IMR-90 (cell line): ENCODE measurements around the gene PM20D2. TPM values are rescaled to one million over a fixed set of nuclear protein-coding genes. Genes with fewer than 3 reads are reported as not detected.

ENCODE experiments used
- ATAC-seq: fragments of 200-7000 bp; cut with Tn5 transposase; 2 replicates; pipeline ENCODE4 v1.9.1; 2020; ENCODE audit warnings: low read depth, mild to moderate bottlenecking, moderate library complexity
- BruUV-seq: library from RNA; stranded (reverse); fragments of 400-500 nt; replicated peaks from 2 replicates; lab custom pipeline; 2021; lab: Mats Ljungman, UMichigan
- CTCF ChIA-PET: fragments of 300-600 bp; formaldehyde crosslinking; extraction: SDS; loops from one replicate; lab custom pipeline; 2021; ENCODE audit warnings: antibody characterized with exemption; lab: Yijun Ruan, JAX
- POLR2A ChIA-PET: fragments of 300-600 bp; sonication (Branson Sonifier 250); formaldehyde crosslinking; loops from one replicate; lab custom pipeline; 2022; ENCODE audit warnings: antibody characterized with exemption; ENCODE audit not compliant: unreplicated experiment; lab: Charles Lee
- DNase-seq: peaks from one replicate; pipeline ENCODE4 v3.0.0; 2013
- H2AFZ ChIP-seq: replicated peaks from 2 replicates; pipeline ENCODE3; 2013; ENCODE audit warnings: low read length, mild to moderate bottlenecking; ENCODE audit not compliant: poor library complexity
- H2AK5ac ChIP-seq: 2 replicates; pipeline ENCODE4 v1.6.1; 2013; ENCODE audit warnings: low read depth, low read length, inconsistent platforms
- H2AK9ac ChIP-seq: replicated peaks from 2 replicates; pipeline ENCODE3; 2013; ENCODE audit warnings: mild to moderate bottlenecking, low read depth, low read length, moderate library complexity; ENCODE audit not compliant: poor library complexity
- H2BK120ac ChIP-seq: 2 replicates; pipeline ENCODE4 v1.6.1; 2013; ENCODE audit warnings: low read depth, low read length, inconsistent platforms
- H2BK15ac ChIP-seq: 3 replicates; pipeline ENCODE4 v1.6.1; 2013; ENCODE audit warnings: low read depth, low read length, inconsistent platforms
- H2BK20ac ChIP-seq: 2 replicates; pipeline ENCODE4 v1.6.1; 2013; ENCODE audit warnings: low read depth, mild to moderate bottlenecking, inconsistent platforms, low read length, moderate library complexity
- H2BK5ac ChIP-seq: 2 replicates; pipeline ENCODE4 v1.6.1; 2013; ENCODE audit warnings: mild to moderate bottlenecking, low read depth, low read length, inconsistent platforms; ENCODE audit not compliant: poor library complexity, severe bottlenecking
- H3K14ac ChIP-seq: replicated peaks from 2 replicates; pipeline ENCODE4 v1.6.1; 2013; ENCODE audit warnings: low read depth, low read length, inconsistent platforms
- H3K18ac ChIP-seq: 2 replicates; pipeline ENCODE4 v1.6.1; 2013; ENCODE audit warnings: low read depth, low read length, control low read depth
- H3K23ac ChIP-seq: 2 replicates; pipeline ENCODE4 v1.6.1; 2013; ENCODE audit warnings: low read depth, low read length, inconsistent platforms
- H3K27ac ChIP-seq: 2 replicates; pipeline ENCODE4 v1.5.1; 2013; ENCODE audit warnings: mild to moderate bottlenecking, control low read depth, low read length; ENCODE audit not compliant: insufficient read depth
- H3K27me3 ChIP-seq: 2 replicates; pipeline ENCODE4 v1.6.1; 2013; ENCODE audit warnings: low read length; ENCODE audit not compliant: control insufficient read depth, insufficient read depth
- H3K36me3 ChIP-seq: 2 replicates; pipeline ENCODE4 v1.6.1; 2013; ENCODE audit warnings: low read length, mixed read lengths; ENCODE audit not compliant: control insufficient read depth, insufficient read depth
- H3K4ac ChIP-seq: 2 replicates; pipeline ENCODE4 v1.6.1; 2013; ENCODE audit warnings: low read depth, low read length, inconsistent platforms
- H3K4me1 ChIP-seq: 2 replicates; pipeline ENCODE4 v1.6.1; 2013; ENCODE audit warnings: low read length, mixed read lengths; ENCODE audit not compliant: control insufficient read depth, insufficient read depth
- H3K4me2 ChIP-seq: 2 replicates; pipeline ENCODE4 v1.6.1; 2013; ENCODE audit warnings: low read depth, mild to moderate bottlenecking, control low read depth, low read length, moderate library complexity
- H3K4me3 ChIP-seq: 2 replicates; pipeline ENCODE4 v1.5.1; 2013; ENCODE audit warnings: low read depth, mild to moderate bottlenecking, control low read depth, low read length, moderate library complexity; ENCODE audit not compliant: insufficient read depth
- H3K56ac ChIP-seq: 2 replicates; pipeline ENCODE4 v1.6.1; 2013; ENCODE audit warnings: low read length, inconsistent platforms; ENCODE audit not compliant: insufficient read depth; ENCODE audit errors: extremely low read depth
- H3K79me1 ChIP-seq, 2 experiments: 2 replicates each; pipeline ENCODE4 v1.6.1; 2013; ENCODE audit warnings: low read length in 2 of 2, inconsistent platforms in 1 of 2, low read depth in 1 of 2
- H3K9ac ChIP-seq: 2 replicates; pipeline ENCODE4 v1.6.1; 2013; ENCODE audit warnings: low read depth, low read length, control low read depth
- H3K9me1 ChIP-seq: 2 replicates; pipeline ENCODE4 v1.6.1; 2013; ENCODE audit warnings: low read length, inconsistent platforms; ENCODE audit not compliant: insufficient read depth
- H3K9me3 ChIP-seq: 2 replicates; pipeline ENCODE4 v1.6.1; 2013; ENCODE audit warnings: low read length; ENCODE audit not compliant: control insufficient read depth, insufficient read depth
- H4K20me1 ChIP-seq: 2 replicates; pipeline ENCODE4 v1.6.1; 2013; ENCODE audit warnings: low read length, inconsistent platforms; ENCODE audit not compliant: insufficient read depth
- H4K5ac ChIP-seq: 2 replicates; pipeline ENCODE4 v1.6.1; 2013; ENCODE audit warnings: mild to moderate bottlenecking, low read depth, low read length, control low read depth
- H4K8ac ChIP-seq, 2 experiments: 2 replicates each; pipeline ENCODE4 v1.6.1; 2013; ENCODE audit warnings: low read depth in 2 of 2, low read length in 2 of 2, control low read depth in 1 of 2, inconsistent platforms in 1 of 2
- H4K91ac ChIP-seq: 2 replicates; pipeline ENCODE4 v1.6.1; 2013; ENCODE audit warnings: low read depth, low read length, inconsistent platforms; ENCODE audit not compliant: insufficient read depth
- BHLHE40 ChIP-seq: fragments of 150-350 bp; IDR thresholded peaks from 2 replicates; pipeline ENCODE4 v1.6.1; 2016; ENCODE audit warnings: mild to moderate bottlenecking, low read depth, low read length
- CHD1 ChIP-seq: IDR thresholded peaks from 2 replicates; pipeline ENCODE4 v1.6.1; 2012; ENCODE audit warnings: low read depth, low read length, improper control_type of control experiment
- FOS ChIP-seq: fragments of 150-350 bp; IDR thresholded peaks from 2 replicates; pipeline ENCODE4 v1.6.1; 2016; ENCODE audit warnings: low read depth, low read length
- MAFK ChIP-seq: IDR thresholded peaks from 2 replicates; pipeline ENCODE4 v1.6.1; 2012; ENCODE audit warnings: low read depth, low read length, improper control_type of control experiment
- MAZ ChIP-seq: IDR thresholded peaks from 2 replicates; pipeline ENCODE4 v1.6.1; 2012; ENCODE audit warnings: low read depth, mild to moderate bottlenecking, low read length, improper control_type of control experiment, moderate library complexity, borderline replicate concordance
- NFE2L2 ChIP-seq: fragments of 150-350 bp; IDR thresholded peaks from 2 replicates; pipeline ENCODE4 v1.6.1; 2016; ENCODE audit warnings: low read depth, mild to moderate bottlenecking, low read length
- POLR2A ChIP-seq: IDR thresholded peaks from 2 replicates; pipeline ENCODE4 v1.6.1; 2012; ENCODE audit warnings: mild to moderate bottlenecking, low read depth, low read length
- RAD21 ChIP-seq: IDR thresholded peaks from 2 replicates; pipeline ENCODE4 v1.6.1; 2012; ENCODE audit warnings: low read length, improper control_type of control experiment
- RFX5 ChIP-seq: IDR thresholded peaks from 2 replicates; pipeline ENCODE4 v1.8.0; 2012; ENCODE audit warnings: low read depth, mild to moderate bottlenecking, low read length, moderate library complexity
- SMC3 ChIP-seq: fragments of 150-350 bp; IDR thresholded peaks from 2 replicates; pipeline ENCODE4 v1.6.1; 2016; ENCODE audit warnings: low read depth, mild to moderate bottlenecking, antibody characterized with exemption, low read length, moderate library complexity
- WGBS, 2 experiments: methylation state at CpG; one replicate each; pipeline versions ENCODE4 v1.1.5 to v1.1.7; 2013; ENCODE audit warnings: missing lambda C conversion rate in 2 of 2; ENCODE audit not compliant: insufficient read length in 1 of 2; ENCODE audit errors: extremely low coverage in 2 of 2; 5-methylcytosine and 5-hydroxymethylcytosine counted together
- dilution Hi-C: fragments of 300-500 bp; cut with HindIII; formaldehyde crosslinking; loops from one replicate; pipeline ENCODE4 v1.14.3; 2018; ENCODE audit warnings: low sequenced_read_pairs; ENCODE audit not compliant: unreplicated experiment
- in situ Hi-C: fragments of 300-500 bp; cut with MboI; formaldehyde crosslinking; loops from 3 replicates; pipeline ENCODE4 v1.14.3; 2019; ENCODE audit warnings: low sequenced_read_pairs, inconsistent platforms, mixed read lengths
- intact Hi-C: fragments of 100-400 bp; cut with micrococcal nuclease; formaldehyde crosslinking; loops from 2 replicates; pipeline ENCODE4 v1.10.0; 2022
- polyA plus RNA-seq, 3 experiments: library from polyadenylated mRNA; depleted of rRNA; stranded (reverse); fragments of >200 nt; gene quantifications; 2 replicates each; pipeline ENCODE4 v1.2.3, GENCODE V29; 2012; ENCODE audit warnings: low replicate concordance in 1 of 3
- total RNA-seq: library from RNA; depleted of rRNA; stranded (reverse); fragments of >200 nt; gene quantifications from 2 replicates; pipeline ENCODE4 v1.2.3, GENCODE V29; 2012
- TF ChIP-seq, protein P1 (sequence below): fragments of 150-350 bp; IDR thresholded peaks from 2 replicates; pipeline ENCODE4 v1.6.1; 2017; ENCODE audit warnings: mild to moderate bottlenecking, antibody characterized with exemption, low read length, low read depth
- TF ChIP-seq, protein P2 (sequence below): conservative IDR thresholded peaks from 2 replicates; pipeline ENCODE4 v1.5.1; 2012; ENCODE audit warnings: mild to moderate bottlenecking, low read depth, low read length, improper control_type of control experiment
- TF ChIP-seq, protein P3 (sequence below): fragments of 150-350 bp; IDR thresholded peaks from 2 replicates; pipeline ENCODE4 v1.6.1; 2016; ENCODE audit warnings: low read depth, mild to moderate bottlenecking, low read length, moderate library complexity, borderline replicate concordance

The PM20D2 gene
- total and polyA plus RNA-seq, 2 of the 4 experiments (the other 2 are of a cell fraction): 6.0 to 6.5 TPM

DNA sequence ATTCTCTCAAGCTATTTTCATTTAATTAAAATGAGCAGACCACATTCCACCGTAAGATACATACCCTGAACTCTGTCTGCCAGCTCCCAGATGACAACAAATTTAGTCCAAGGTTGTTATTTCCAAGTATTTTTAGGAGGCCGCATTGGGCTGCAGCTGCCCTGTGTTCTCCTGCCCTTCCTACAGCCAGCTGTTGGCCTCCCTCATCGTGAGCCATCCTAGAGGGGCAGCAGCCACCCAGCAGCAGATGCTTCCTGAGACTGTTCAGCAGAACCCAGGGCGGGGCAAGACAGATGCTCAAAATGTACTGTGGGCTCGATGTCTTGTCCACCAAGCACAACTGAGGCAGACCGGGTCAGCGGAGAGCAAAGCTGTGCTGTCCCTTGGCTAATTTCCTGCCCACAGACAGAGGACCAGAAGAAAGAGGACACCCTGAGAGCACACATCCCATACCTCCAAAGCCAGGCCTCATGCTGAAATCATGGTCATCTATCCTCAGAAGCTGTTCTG, 54.9 kb downstream of the PM20D2 start:
- Histone ChIP-seq H3K4me3 (no peak overlapping the region), H3K9me1 (no peaks in the 10 kb centered on the region), H4K8ac (no peak overlapping the region), H3K79me1 (no peaks in the 10 kb centered on the region), H3K4me1 (no peaks in the 10 kb centered on the region), H4K5ac (no peak overlapping the region), H4K91ac (no peak overlapping the region), H3K14ac (no peak overlapping the region), H3K27me3 (peaks cover 4% of the 10 kb centered on the region), H3K23ac (no peak overlapping the region), H2BK5ac (no peak overlapping the region), H2AK9ac (no peak overlapping the region), H3K4me2 (no peak overlapping the region), H3K27ac (no peak overlapping the region), H2AFZ (no peak overlapping the region), H2BK20ac (no peak overlapping the region), H4K20me1 (no peaks in the 10 kb centered on the region), H3K18ac (no peak overlapping the region), H3K9me3 (no peaks in the 10 kb centered on the region), H3K56ac (no peak overlapping the region), H3K36me3 (no peaks in the 10 kb centered on the region), H2BK15ac (no peak overlapping the region), H3K4ac (no peak overlapping the region), H2AK5ac (no peak overlapping the region), H3K9ac (no peak overlapping the region), H2BK120ac (no peak overlapping the region)
- CTCF ChIA-PET: no interaction called here
- dilution Hi-C loops (no loop called here), in situ Hi-C loops (no loop called here), intact Hi-C loops (no loop called here)
- no TSS peak for BruUV-seq
- POLR2A ChIA-PET: no interaction called here
- DNase-seq (no peak), ATAC-seq (no peak)
- WGBS, 2 experiments: 79% methylated on average over 2 of the region's 7 CpGs; no CpG with 5 or more reads in 1 of the 2 experiments
- no peak for TF ChIP-seq RFX5
- TF ChIP-seq, protein P1, sequence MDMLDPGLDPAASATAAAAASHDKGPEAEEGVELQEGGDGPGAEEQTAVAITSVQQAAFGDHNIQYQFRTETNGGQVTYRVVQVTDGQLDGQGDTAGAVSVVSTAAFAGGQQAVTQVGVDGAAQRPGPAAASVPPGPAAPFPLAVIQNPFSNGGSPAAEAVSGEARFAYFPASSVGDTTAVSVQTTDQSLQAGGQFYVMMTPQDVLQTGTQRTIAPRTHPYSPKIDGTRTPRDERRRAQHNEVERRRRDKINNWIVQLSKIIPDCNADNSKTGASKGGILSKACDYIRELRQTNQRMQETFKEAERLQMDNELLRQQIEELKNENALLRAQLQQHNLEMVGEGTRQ: no peak
- no peak for TF ChIP-seq NFE2L2
- no peak for TF ChIP-seq SMC3
- TF ChIP-seq, protein P2, sequence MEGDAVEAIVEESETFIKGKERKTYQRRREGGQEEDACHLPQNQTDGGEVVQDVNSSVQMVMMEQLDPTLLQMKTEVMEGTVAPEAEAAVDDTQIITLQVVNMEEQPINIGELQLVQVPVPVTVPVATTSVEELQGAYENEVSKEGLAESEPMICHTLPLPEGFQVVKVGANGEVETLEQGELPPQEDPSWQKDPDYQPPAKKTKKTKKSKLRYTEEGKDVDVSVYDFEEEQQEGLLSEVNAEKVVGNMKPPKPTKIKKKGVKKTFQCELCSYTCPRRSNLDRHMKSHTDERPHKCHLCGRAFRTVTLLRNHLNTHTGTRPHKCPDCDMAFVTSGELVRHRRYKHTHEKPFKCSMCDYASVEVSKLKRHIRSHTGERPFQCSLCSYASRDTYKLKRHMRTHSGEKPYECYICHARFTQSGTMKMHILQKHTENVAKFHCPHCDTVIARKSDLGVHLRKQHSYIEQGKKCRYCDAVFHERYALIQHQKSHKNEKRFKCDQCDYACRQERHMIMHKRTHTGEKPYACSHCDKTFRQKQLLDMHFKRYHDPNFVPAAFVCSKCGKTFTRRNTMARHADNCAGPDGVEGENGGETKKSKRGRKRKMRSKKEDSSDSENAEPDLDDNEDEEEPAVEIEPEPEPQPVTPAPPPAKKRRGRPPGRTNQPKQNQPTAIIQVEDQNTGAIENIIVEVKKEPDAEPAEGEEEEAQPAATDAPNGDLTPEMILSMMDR: no peak
- TF ChIP-seq, protein P3, sequence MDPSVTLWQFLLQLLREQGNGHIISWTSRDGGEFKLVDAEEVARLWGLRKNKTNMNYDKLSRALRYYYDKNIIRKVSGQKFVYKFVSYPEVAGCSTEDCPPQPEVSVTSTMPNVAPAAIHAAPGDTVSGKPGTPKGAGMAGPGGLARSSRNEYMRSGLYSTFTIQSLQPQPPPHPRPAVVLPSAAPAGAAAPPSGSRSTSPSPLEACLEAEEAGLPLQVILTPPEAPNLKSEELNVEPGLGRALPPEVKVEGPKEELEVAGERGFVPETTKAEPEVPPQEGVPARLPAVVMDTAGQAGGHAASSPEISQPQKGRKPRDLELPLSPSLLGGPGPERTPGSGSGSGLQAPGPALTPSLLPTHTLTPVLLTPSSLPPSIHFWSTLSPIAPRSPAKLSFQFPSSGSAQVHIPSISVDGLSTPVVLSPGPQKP: no peak
- TF ChIP-seq FOS: no peak
- TF ChIP-seq RAD21: no peak
- no peak for TF ChIP-seq MAZ
- TF ChIP-seq POLR2A: no peak
- no peak for TF ChIP-seq BHLHE40
- no peak for TF ChIP-seq MAFK
- no peak for TF ChIP-seq CHD1
